DMS 273 (cell line): ENCODE data around the gene C4BPA.

Experiments used
- DNase-seq: peaks from one replicate; lab custom pipeline; 2025; ENCODE audit not compliant: unreplicated experiment; lab: John Stamatoyannopoulos, UW

C4BPA gene

GRCh38 chr1:207077012-207077411 is 27.0 kb upstream of the C4BPA start:
- no peak for DNase-seq

- peak; percentile 81 for DNase-seq
These were observed 26.3 kb upstream of the C4BPA start for GRCh38 chr1:207077470-207078377.

DNA sequence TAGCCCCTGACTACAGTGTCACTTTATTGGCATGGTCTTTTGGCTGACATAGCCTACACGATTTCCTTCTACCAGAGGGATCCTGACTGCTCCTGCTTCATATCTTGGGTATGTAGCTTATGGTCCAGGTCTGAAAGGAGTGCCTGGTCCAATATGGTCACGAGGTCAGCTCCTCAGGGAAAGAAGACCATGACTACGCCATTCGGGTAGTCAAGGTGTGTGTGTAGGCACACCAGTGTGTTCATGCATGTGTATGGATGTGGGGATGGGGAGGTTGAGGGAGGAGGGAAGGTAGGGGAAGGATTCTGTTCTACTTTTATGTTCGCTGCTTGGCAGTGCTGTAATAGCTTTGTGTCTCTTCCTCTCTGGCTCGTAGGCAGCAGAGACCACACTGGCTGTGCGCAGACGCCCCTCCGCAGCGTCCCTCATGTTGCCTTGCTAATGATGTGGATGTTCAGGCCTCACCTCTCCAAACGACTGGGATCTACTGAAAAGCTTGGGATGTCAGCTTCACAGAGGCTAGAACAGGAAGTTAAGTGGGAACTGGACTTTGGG is 25.4 kb upstream of the C4BPA start:
- no peak for DNase-seq

DNA sequence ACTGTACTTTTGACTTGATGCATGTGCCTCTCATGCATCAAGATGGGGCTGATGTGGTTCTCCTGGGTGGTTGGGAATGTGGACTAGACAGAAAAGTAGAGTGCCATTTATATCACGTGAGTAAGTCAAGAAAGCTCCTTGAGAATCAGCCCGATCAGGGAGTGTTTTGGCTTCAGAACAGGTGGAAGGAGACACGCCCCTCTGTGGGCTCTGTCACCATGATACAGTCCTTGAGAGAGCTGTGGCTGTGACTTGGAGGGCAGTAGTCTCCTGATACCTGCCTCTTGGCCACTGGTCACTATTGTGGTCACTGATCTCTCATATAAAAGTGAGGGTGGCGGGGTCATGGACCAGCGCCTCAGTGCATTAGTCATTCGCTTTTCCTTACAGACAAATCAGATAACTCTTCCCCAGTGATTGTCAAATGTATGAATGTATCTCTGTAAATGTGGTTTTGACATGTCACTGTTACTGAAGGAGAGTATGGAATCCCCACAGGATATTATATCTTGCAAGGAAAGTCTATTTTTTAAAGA is 24.3 kb upstream of the C4BPA start:
- DNase-seq: no peak

GRCh38 chr1:207081088-207081487 is 22.9 kb upstream of the C4BPA start:
- DNase-seq: no peak

GRCh38 chr1:207081806-207082205 is 22.2 kb upstream of the C4BPA start:
- DNase-seq: no peak

DNA sequence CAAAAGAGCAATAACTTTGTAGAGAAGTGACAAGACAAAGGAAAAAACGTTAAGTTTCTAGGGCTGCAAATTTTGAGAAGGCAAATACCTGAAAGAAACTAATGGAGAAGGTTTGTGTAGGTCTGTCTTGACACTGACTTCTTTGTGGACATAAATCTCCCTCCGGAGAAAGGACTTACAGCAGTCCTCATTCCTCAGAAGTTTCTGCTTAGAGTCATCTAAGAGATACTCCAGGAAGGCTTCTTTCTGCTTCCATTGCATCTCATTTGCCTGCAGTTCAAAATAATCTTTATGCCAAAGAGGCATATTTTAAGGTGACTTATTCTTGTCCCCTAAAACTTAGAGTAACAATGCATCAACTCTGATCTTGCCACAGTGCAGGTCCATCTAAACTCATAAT is 19.8 kb upstream of the C4BPA start:
- DNase-seq: no peak

GRCh38 chr1:207084701-207085180 is 19.3 kb upstream of the C4BPA start:
- peak; percentile 78 for DNase-seq

DNA sequence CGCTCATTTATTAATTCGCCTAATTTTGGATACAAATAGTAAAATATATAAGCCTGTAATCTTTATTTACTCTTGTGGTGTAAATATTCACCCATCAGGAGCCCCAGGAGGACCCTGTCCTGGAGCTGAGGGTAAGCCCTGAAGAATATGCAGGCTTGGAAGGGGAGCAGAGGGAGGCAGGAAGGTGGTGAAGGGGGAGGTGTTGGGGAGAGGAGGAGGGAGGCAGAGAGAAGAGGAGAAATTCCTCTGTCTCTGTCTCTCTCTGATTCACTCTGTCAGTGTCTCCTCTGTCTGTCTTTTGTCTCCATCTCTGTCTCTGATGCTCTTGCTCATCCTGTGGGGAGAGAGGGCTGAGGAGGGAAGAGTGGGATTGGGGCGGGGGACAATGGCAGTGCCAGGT is 18.1 kb upstream of the C4BPA start:
- DNase-seq: no peak

DNA sequence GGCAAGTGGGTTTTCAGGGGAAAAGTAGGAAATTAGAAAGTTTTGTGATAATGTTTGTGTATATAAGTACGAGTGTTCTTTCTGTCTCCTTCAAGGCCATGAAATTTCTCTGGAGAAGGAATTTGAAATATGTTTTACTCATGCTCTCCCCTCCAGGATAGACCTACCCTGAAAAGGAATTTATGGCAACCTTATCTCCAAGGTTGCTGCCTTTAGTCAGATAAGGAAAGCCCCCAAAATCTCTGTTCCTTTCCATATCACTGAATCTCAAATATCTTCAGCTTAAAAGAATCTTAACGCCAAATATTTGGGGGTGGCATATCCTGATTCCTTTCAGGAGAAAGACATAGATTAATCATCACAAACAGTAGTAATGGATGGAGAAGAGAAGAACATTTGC is 15.9 kb upstream of the C4BPA start:
- no peak for DNase-seq

DNA sequence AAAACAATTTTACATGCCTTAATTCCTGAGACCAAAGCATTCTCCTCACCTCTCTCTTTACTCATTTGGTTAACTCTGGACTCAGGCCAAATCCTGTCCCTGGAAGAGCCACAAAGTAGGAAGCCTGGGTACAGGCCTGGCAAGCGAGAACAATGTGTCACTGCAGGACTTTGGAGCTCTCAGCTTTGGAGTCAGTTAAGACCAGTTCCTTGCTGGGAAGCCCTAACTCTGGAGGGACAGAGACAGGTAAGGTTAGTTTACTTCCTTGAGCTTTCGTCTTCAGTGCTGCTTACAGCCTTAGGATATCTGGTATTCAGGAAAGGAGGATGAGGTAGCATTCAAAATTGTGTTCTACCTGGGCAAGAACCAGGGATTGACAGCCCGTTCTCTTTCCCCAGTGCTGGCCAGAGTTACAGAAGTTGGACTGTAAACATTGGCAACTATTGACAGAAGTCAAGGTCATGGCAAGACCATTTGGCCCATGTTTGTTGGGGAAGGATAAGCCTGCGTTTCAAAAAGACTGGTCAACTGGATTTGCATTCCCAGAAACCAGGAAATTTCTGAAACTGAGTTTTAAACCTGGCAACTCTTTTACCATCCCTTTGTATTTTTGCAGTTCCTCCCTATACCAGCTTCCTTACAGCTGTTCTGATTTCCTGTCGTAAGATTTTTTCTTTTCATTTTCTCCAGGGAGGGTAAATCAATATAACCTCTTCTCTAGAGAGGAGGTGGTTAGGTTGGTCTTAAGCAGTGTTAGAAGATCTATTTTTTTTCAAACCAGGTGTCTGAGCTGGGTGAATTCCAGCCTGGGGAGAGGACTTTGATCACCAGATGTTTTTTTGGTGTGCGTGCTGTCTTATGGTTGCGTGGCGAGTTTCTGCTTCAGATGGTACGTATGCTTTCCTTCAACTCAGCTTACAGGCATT is 15.1 kb upstream of the C4BPA start, which contains the start of gene C4BPB:
C4BPB (plus strand) TSS at position 160 of the 926 bp plus-strand sequence; CDS start at position 832, 672 bp downstream.
- no peak for DNase-seq

GRCh38 chr1:207089627-207090355 is 14.2 kb upstream of the C4BPA start:
- DNase-seq: no peak

DNA sequence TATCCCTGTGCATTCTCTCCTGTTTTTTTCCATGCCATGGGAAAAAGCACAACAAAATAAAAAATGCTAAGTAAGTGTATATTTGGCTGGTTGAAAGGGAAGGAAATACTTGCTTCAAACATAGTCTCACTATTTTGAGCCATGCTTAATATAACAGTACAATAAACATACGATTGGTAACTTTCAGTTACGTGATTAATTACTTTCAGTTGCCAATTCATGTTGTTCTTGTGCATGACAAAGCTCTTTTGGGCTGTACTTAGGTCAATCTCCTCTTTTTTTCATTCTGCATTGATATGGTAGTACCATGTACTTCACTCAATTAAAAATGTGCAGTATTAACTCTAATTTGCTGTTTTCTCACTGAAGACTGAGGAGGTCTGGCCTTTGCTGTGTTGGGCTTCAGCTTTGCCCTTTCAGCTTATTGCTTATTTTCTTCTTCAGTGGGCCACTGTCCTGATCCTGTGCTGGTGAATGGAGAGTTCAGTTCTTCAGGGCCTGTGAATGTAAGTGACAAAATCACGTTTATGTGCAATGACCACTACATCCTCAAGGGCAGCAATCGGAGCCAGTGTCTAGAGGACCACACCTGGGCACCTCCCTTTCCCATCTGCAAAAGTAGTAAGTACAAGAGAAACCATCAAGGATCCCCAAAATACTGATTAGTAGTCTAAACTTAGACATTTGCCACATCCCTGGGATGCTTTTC is 12.7 kb upstream of the C4BPA start:
- no peak for DNase-seq

- DNase-seq: no peak
These were observed 10.1 kb upstream of the C4BPA start for GRCh38 chr1:207093944-207094343.

GRCh38 chr1:207097871-207098324 is 6.1 kb upstream of the C4BPA start:
- DNase-seq: no peak

GRCh38 chr1:207101720-207102119 is 2.3 kb upstream of the C4BPA start:
- no peak for DNase-seq

GRCh38 chr1:207102146-207102545 is 1.9 kb upstream of the C4BPA start:
- DNase-seq: no peak

GRCh38 chr1:207102659-207103058 is 1.4 kb upstream of the C4BPA start:
- no peak for DNase-seq

DNA sequence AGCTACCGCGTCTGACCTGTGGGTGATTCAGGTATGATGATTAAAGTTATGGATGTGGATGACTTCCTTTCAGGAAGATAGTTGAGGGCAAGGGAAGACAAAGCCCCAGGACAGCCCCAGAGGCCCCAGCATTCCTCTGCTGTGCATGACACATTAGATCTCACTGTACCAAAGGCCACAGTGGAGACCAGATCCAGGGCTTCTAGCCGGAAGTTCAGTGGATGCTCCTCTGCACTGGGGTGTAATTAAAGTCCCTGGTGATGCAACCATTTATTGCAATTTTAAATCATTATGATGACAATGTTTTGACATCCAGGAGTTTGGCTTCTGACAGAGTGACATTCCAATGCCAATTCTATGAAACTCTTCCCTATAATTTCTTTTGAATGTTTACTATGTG is 5.0 kb downstream of the C4BPA start:
- DNase-seq: no peak
